GM12872 (cell line): Measurements from ENCODE around the gene DLK2.

Experiments used
- TF ChIP-seq, protein P1 (sequence below): IDR thresholded peaks from 3 replicates; pipeline ENCODE4 v1.5.1; 2011; ENCODE audit warnings: low read depth, mild to moderate bottlenecking, low read length, moderate library complexity; ENCODE audit not compliant: insufficient read depth

DLK2 gene

DNA sequence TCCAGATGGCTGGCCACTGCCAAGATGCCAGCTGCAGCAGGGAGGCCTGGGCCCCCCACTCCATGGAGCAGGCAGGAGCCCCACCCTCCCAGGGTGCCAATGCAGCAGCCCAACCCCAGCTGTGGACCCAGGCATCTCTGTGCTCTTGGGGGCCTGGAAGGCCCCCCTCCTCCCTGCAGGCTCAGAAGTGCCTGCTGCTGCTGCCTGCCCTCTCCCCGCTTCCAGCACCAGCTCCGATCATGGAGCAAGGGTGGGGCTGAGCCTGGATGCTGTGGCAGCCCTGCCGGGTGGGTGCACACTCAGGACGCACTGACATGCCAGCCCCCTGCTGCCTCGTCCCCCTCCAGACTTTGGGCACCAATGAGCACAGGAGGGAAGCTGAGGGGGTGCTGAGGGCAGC lies 42.8 kb downstream of the DLK2 start:
- TF ChIP-seq, protein P1, sequence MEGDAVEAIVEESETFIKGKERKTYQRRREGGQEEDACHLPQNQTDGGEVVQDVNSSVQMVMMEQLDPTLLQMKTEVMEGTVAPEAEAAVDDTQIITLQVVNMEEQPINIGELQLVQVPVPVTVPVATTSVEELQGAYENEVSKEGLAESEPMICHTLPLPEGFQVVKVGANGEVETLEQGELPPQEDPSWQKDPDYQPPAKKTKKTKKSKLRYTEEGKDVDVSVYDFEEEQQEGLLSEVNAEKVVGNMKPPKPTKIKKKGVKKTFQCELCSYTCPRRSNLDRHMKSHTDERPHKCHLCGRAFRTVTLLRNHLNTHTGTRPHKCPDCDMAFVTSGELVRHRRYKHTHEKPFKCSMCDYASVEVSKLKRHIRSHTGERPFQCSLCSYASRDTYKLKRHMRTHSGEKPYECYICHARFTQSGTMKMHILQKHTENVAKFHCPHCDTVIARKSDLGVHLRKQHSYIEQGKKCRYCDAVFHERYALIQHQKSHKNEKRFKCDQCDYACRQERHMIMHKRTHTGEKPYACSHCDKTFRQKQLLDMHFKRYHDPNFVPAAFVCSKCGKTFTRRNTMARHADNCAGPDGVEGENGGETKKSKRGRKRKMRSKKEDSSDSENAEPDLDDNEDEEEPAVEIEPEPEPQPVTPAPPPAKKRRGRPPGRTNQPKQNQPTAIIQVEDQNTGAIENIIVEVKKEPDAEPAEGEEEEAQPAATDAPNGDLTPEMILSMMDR, result no peak

GRCh38 chr6:43408259-43408658 lies 47.1 kb downstream of the DLK2 start:
- TF ChIP-seq, protein P1, result no peak

GRCh38 chr6:43407296-43407695 lies 48.1 kb downstream of the DLK2 start:
- TF ChIP-seq, protein P1, result no peak

GRCh38 chr6:43405354-43405753 lies 50.0 kb downstream of the DLK2 start:
- TF ChIP-seq, protein P1, result no peak

DNA sequence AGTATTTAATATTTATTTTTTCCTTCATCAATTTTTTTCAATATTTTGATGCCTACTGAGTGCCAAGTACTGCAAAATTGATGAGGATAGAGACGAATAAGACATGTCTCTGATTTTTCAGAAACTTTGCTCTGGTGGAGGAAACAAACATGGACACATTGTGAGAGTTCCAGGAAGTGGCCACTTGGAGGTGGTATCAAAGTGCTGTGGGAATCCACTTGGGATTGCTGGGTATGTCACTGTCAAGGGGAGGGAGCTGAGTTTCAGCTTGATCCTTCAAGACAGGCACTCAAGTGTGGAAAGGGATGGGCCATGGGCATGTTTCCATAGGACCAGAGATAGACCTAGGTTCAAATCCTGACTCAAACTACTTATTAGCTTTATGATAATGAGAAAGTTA lies 52.5 kb downstream of the DLK2 start:
- TF ChIP-seq, protein P1, result no peak

DNA sequence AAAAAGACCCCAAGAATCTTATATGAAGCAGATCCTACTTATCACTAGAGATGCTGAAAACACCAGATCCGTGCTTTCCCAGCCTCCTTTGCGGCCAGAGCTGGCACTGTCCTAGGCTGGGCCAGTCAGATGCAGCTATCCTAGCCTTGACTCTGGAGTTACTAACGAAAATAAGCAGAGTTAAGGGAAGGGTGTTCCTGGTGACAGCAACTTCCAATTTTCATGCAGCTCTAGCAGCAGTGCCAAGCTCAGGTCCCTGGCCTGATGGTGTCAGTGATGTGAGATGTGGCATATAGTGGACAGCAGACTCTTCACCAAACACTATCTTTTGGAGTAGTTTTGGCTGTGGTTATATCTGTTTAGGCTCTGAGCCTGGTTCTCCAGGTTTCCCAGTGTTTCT lies 53.6 kb downstream of the DLK2 start:
- TF ChIP-seq, protein P1, result no peak
